PFSK-1 (cell line): ENCODE data around the gene GSG1L2.

Source experiments
- POLR2AphosphoS5 ChIP-seq: IDR thresholded peaks from 2 replicates; pipeline ENCODE4 v1.6.1; 2012; ENCODE audit warnings: low read depth, mild to moderate bottlenecking, control low read depth, low read length, moderate library complexity
- REST ChIP-seq, 2 experiments: IDR thresholded peaks; 2 replicates each; pipeline versions ENCODE4 v1.6.1 to v1.8.0; 2011 to 2012; ENCODE audit warnings: low read depth in 2 of 2, low read length in 2 of 2, control low read depth in 1 of 2, inconsistent platforms in 1 of 2, mild to moderate bottlenecking in 1 of 2, moderate library complexity in 1 of 2; ENCODE audit not compliant: insufficient read depth in 1 of 2
- SIN3A ChIP-seq: IDR thresholded peaks from 2 replicates; pipeline ENCODE4 v1.6.1; 2012; ENCODE audit warnings: mild to moderate bottlenecking, low read length, moderate library complexity, borderline replicate concordance; ENCODE audit not compliant: insufficient read depth

GRCh38 chr17:9839433-9839832, 17.6 kb upstream of the GSG1L2 start:
- TF ChIP-seq SIN3A: no peak
- no peak for TF ChIP-seq POLR2AphosphoS5
- TF ChIP-seq REST (IDR thresholded peaks at IDR 0.05; ENCODE audit: insufficient read depth in 1 of 2, low read depth in 2 of 2, low read length in 2 of 2): no peak
